H1 (cell line): ENCODE measurements around the gene UBE2V1. TPM values are rescaled to one million over a fixed set of nuclear protein-coding genes. Genes with fewer than 3 reads are reported as not detected.
"Not testable (repeated sequence)": the region's sequence is repeated elsewhere in the genome, so short reads cannot be mapped to it uniquely, and the experiment has no call there.

Experiments used
- CTCF ChIA-PET: fragments of 300-600 bp; sonication (Branson Sonifier 250); formaldehyde crosslinking; loops from one replicate; lab custom pipeline; 2021; ENCODE audit not compliant: partially characterized antibody; lab: Charles Lee
- POLR2A ChIA-PET: fragments of 300-600 bp; sonication (Branson Sonifier 250); formaldehyde crosslinking; loops from one replicate; lab custom pipeline; 2021; ENCODE audit warnings: inconsistent platforms; ENCODE audit not compliant: partially characterized antibody; lab: Charles Lee
- DNase-seq, 2 experiments: peaks; one replicate each; pipeline versions ENCODE4 v3.0.0 to v3.0.0-alpha.2; 2010 to 2022; ENCODE audit warnings: low spot score in 2 of 2, low read depth in 1 of 2, mixed read lengths in 1 of 2
- FAIRE-seq: peaks from 2 replicates; lab custom pipeline; 2011; peaks lifted over from hg19 to GRCh38; lab: Jason Lieb, UNC
- H2AFZ ChIP-seq: 2 replicates; pipeline ENCODE4 v1.8.1; 2012; ENCODE audit warnings: low read length, inconsistent platforms
- H2AK5ac ChIP-seq: 2 replicates; pipeline ENCODE4 v1.6.1; 2013; ENCODE audit warnings: low read depth, low read length
- H2BK120ac ChIP-seq: replicated peaks from 2 replicates; pipeline ENCODE3; 2013; ENCODE audit warnings: low read depth, low read length, inconsistent platforms
- H2BK12ac ChIP-seq: 2 replicates; pipeline ENCODE4 v1.6.1; 2013; ENCODE audit warnings: low read depth, low read length
- H2BK15ac ChIP-seq: 2 replicates; pipeline ENCODE4 v1.6.1; 2013; ENCODE audit warnings: low read length
- H2BK20ac ChIP-seq: 2 replicates; pipeline ENCODE4 v1.6.1; 2013; ENCODE audit warnings: low read length
- H2BK5ac ChIP-seq: 2 replicates; pipeline ENCODE4 v1.6.1; 2013; ENCODE audit warnings: low read depth, low read length
- H3K14ac ChIP-seq: 2 replicates; pipeline ENCODE4 v1.6.1; 2013; ENCODE audit warnings: inconsistent platforms; ENCODE audit not compliant: insufficient read length
- H3K18ac ChIP-seq: 2 replicates; pipeline ENCODE4 v1.6.1; 2013; ENCODE audit warnings: low read length; ENCODE audit errors: extremely low read depth
- H3K23ac ChIP-seq: 2 replicates; pipeline ENCODE4 v1.6.1; 2013; ENCODE audit warnings: inconsistent platforms; ENCODE audit not compliant: insufficient read length
- H3K23me2 ChIP-seq: 2 replicates; pipeline ENCODE4 v1.6.1; 2013; ENCODE audit warnings: low read depth, low read length
- H3K27ac ChIP-seq: 2 replicates; pipeline ENCODE4 v1.6.1; 2011; ENCODE audit warnings: low read depth, low read length, inconsistent platforms
- H3K27me3 ChIP-seq, 4 experiments: replicated peaks in 1 of 4; 1 replicate in 1 of 4; 2 replicates in 3 of 4; pipeline versions ENCODE4 v1.6.1 to v1.8.1; 2011 to 2013; ENCODE audit warnings: low read length in 3 of 4, mild to moderate bottlenecking in 3 of 4, inconsistent platforms in 2 of 4, mixed read lengths in 2 of 4, moderate library complexity in 1 of 4; ENCODE audit not compliant: control insufficient read depth in 3 of 4, insufficient read depth in 3 of 4; ENCODE audit errors: extremely low read depth in 1 of 4
- H3K36me3 ChIP-seq, 4 experiments: 2 replicates each; pipeline versions ENCODE4 v1.6.1 to v1.8.1; 2011 to 2013; ENCODE audit warnings: mild to moderate bottlenecking in 4 of 4, low read length in 3 of 4, moderate library complexity in 2 of 4, control low read depth in 1 of 4, inconsistent platforms in 1 of 4; ENCODE audit not compliant: insufficient read depth in 4 of 4, control insufficient read depth in 2 of 4
- H3K4ac ChIP-seq: replicated peaks from 2 replicates; pipeline ENCODE3; 2013; ENCODE audit warnings: low read length, low read depth, mixed read lengths, inconsistent platforms; ENCODE audit not compliant: insufficient read length
- H3K4me1 ChIP-seq, 4 experiments: replicated peaks in 1 of 4; 1 replicate in 1 of 4; 2 replicates in 3 of 4; pipeline versions ENCODE4 v1.6.1 to v1.8.1; 2011 to 2013; ENCODE audit warnings: low read length in 3 of 4, inconsistent platforms in 2 of 4, mixed read lengths in 1 of 4; ENCODE audit not compliant: insufficient read depth in 4 of 4, control insufficient read depth in 3 of 4
- H3K4me2 ChIP-seq, 2 experiments: 2 replicates each; pipeline versions ENCODE4 v1.6.1 to v1.8.1; 2011 to 2013; ENCODE audit warnings: low read depth in 2 of 2, low read length in 2 of 2, control low read depth in 1 of 2, inconsistent platforms in 1 of 2, mild to moderate bottlenecking in 1 of 2; ENCODE audit not compliant: insufficient read depth in 1 of 2
- H3K4me3 ChIP-seq, 4 experiments: fragments of 200-600, 300-600 bp in 1 of 4; sonication (generic), shearing (Covaris generic), sonication (Bioruptor Twin) in 1 of 4; 2 replicates each; pipeline versions ENCODE4 v1.5.1 to v1.8.1; 2011 to 2016; ENCODE audit warnings: low read length in 4 of 4, low read depth in 3 of 4, control low read depth in 2 of 4, inconsistent platforms in 2 of 4, mild to moderate bottlenecking in 2 of 4, mixed read lengths in 1 of 4, moderate library complexity in 1 of 4; ENCODE audit not compliant: insufficient read depth in 2 of 4; ENCODE audit errors: extremely low read depth in 1 of 4
- H3K56ac ChIP-seq: replicated peaks from 2 replicates; pipeline ENCODE3; 2013; ENCODE audit warnings: low read depth, mild to moderate bottlenecking, mixed read lengths, low read length, inconsistent platforms; ENCODE audit not compliant: insufficient read length
- H3K79me1 ChIP-seq: 2 replicates; pipeline ENCODE4 v1.6.1; 2013; ENCODE audit warnings: low read depth, low read length, control low read depth
- H3K79me2 ChIP-seq, 2 experiments: 2 replicates each; pipeline versions ENCODE4 v1.6.1 to v1.8.1; 2012 to 2013; ENCODE audit warnings: low read length in 2 of 2, mild to moderate bottlenecking in 2 of 2, inconsistent platforms in 1 of 2; ENCODE audit not compliant: insufficient read depth in 2 of 2, control insufficient read depth in 1 of 2
- H3K9ac ChIP-seq, 4 experiments: replicated peaks in 1 of 4; 1 replicate in 1 of 4; 2 replicates in 3 of 4; pipeline versions ENCODE4 v1.6.1 to v1.8.1; 2011 to 2013; ENCODE audit warnings: low read depth in 3 of 4, low read length in 3 of 4, control low read depth in 2 of 4, mild to moderate bottlenecking in 2 of 4, moderate library complexity in 2 of 4, inconsistent platforms in 1 of 4; ENCODE audit errors: extremely low read depth in 1 of 4
- H3K9me3 ChIP-seq, 2 experiments: 2 replicates each; pipeline versions ENCODE4 v1.6.1 to v1.8.1; 2012 to 2013; ENCODE audit warnings: mild to moderate bottlenecking in 2 of 2, moderate library complexity in 2 of 2, control low read depth in 1 of 2, inconsistent platforms in 1 of 2, low read depth in 1 of 2, low read length in 1 of 2, mixed read lengths in 1 of 2; ENCODE audit not compliant: insufficient read depth in 2 of 2
- H4K20me1 ChIP-seq, 2 experiments: replicated peaks in 1 of 2; 2 replicates each; pipeline versions ENCODE3 to v1.8.1; 2011 to 2013; ENCODE audit warnings: inconsistent platforms in 2 of 2, low read length in 2 of 2, mild to moderate bottlenecking in 1 of 2; ENCODE audit not compliant: insufficient read depth in 2 of 2, control insufficient read depth in 1 of 2
- H4K5ac ChIP-seq: 2 replicates; pipeline ENCODE4 v1.6.1; 2013; ENCODE audit warnings: low read length, low read depth, mixed read lengths, inconsistent platforms; ENCODE audit not compliant: insufficient read length
- H4K8ac ChIP-seq: 2 replicates; pipeline ENCODE4 v1.8.0; 2013; ENCODE audit warnings: mild to moderate bottlenecking, moderate library complexity, low read length, inconsistent platforms; ENCODE audit not compliant: insufficient read depth; ENCODE audit errors: extremely low read depth
- H4K91ac ChIP-seq: replicated peaks from 2 replicates; pipeline ENCODE3; 2013; ENCODE audit warnings: low read length, mixed read lengths, inconsistent platforms; ENCODE audit not compliant: insufficient read length
- WGBS, 2 experiments: shearing (Covaris generic) in 1 of 2; methylation state at CpG; one replicate each; pipeline versions ENCODE4 v1.1.6 to v1.1.7; 2013 to 2015; ENCODE audit warnings: low lambda C conversion rate in 2 of 2, mixed read lengths in 2 of 2, inconsistent platforms in 1 of 2, low coverage in 1 of 2, missing lambda C conversion rate in 1 of 2; ENCODE audit not compliant: insufficient replicate concordance in 2 of 2, insufficient coverage in 1 of 2, insufficient read length in 1 of 2; ENCODE audit errors: extremely low coverage in 1 of 2, missing lambda C conversion rate in 1 of 2; 5-methylcytosine and 5-hydroxymethylcytosine counted together
- polyA plus RNA-seq, 7 experiments: library from polyadenylated mRNA; depleted of rRNA in 3 of 7; stranded (reverse) in 5 of 7; unstranded in 2 of 7; fragments of >200 nt in 5 of 7; fragments of 200-250 nt in 2 of 7; gene quantifications; 1 replicate in 5 of 7; 2 replicates in 1 of 7; 4 replicates in 1 of 7; pipeline versions ENCODE4 v1.2.1 to v1.2.3, GENCODE V29; 2011 to 2013; ENCODE audit warnings: missing spikeins in 2 of 7, mixed read lengths in 2 of 7
- total RNA-seq: library from RNA; stranded (reverse); fragmentation: NEBNext Ultra II Directional; extraction: Animal tissue kit (Norgen Biotek cat#: 25700); gene quantifications from 2 replicates; pipeline ENCODE4 v1.2.1, GENCODE V29; 2021

UBE2V1 gene
- total and polyA plus RNA-seq, 2 of the 8 experiments (the other 6 are each of a cell fraction or from before 2014, with no cell fraction given), result 141 to 184 TPM

- not testable (repeated sequence) for H3K4me2 ChIP-seq, H2AFZ ChIP-seq, DNase-seq, H2BK120ac ChIP-seq, H2AK5ac ChIP-seq, H3K9me3 ChIP-seq, H2BK15ac ChIP-seq, H3K4ac ChIP-seq, FAIRE-seq, H2BK12ac ChIP-seq, H4K5ac ChIP-seq, H3K56ac ChIP-seq, H3K27me3 ChIP-seq, H3K4me3 ChIP-seq, H3K27ac ChIP-seq, H3K9ac ChIP-seq, H2BK5ac ChIP-seq, H4K91ac ChIP-seq, H3K14ac ChIP-seq, H3K36me3 ChIP-seq, H3K23me2 ChIP-seq, H3K4me1 ChIP-seq, H3K18ac ChIP-seq, H4K8ac ChIP-seq, H2BK20ac ChIP-seq, H3K23ac ChIP-seq
- H3K79me2 ChIP-seq, result peaks cover 55 to 98% of the 10 kb centered on the region in 2 experiments
- 84% methylated on average over 5 of the region's 5 CpGs; no CpG with 5 or more reads in 1 of the 2 experiments for WGBS, 2 experiments
- ChIA-PET CTCF (interaction anchor here (0.9 to 1.8 kb wide), 5 partner anchors 9 to 85 kb away, joined by 3 to 6 read pairs (median 3); no protein-coding TSS in a partner anchor), POLR2A (interaction anchor here (0.7 to 1.5 kb wide), 4 partner anchors 9 to 352 kb away, joined by 3 to 5 read pairs (median 4); no protein-coding TSS in a partner anchor)
- H4K20me1 ChIP-seq, result peaks cover 21 to 28% of the 10 kb centered on the region in 2 experiments
- H3K79me1 ChIP-seq, result peaks cover 22% of the 10 kb centered on the region
Observed at GRCh38 chr20:50106669-50107068, 6.3 kb downstream of the UBE2V1 start.
